Endothelial cell of umbilical vein (primary cell): ENCODE results near the gene SSTR5. TPM values are rescaled to one million over a fixed set of nuclear protein-coding genes. Genes with fewer than 3 reads are reported as not detected.

Source experiments
- BruUV-seq: library from RNA; stranded (reverse); fragments of 400-500 nt; replicated peaks from 2 replicates; lab custom pipeline; 2021; lab: Mats Ljungman, UMichigan
- CTCF ChIA-PET: fragments of 300-600, 350-600 bp; sonication (Branson Sonifier 250); formaldehyde crosslinking; loops from one replicate; lab custom pipeline; 2021; ENCODE audit warnings: antibody characterized with exemption, inconsistent platforms; lab: Charles Lee
- POLR2A ChIA-PET: fragments of 300-600, 350-600 bp; sonication (Branson Sonifier 250); formaldehyde crosslinking; loops from one replicate; lab custom pipeline; 2021; ENCODE audit warnings: antibody characterized with exemption, inconsistent platforms; lab: Charles Lee
- DNase-seq: peaks from one replicate; pipeline ENCODE4 v3.0.0-alpha.2; 2011; ENCODE audit warnings: low read depth, low spot score
- FAIRE-seq: peaks from 2 replicates; lab custom pipeline; 2011; peaks lifted over from hg19 to GRCh38; lab: Jason Lieb, UNC
- H2AFZ ChIP-seq: 2 replicates; pipeline ENCODE4 v1.6.0; 2012; ENCODE audit warnings: low read depth, low read length, control low read depth, inconsistent platforms
- H3K27ac ChIP-seq: 2 replicates; pipeline ENCODE4 v1.5.1; 2011; ENCODE audit warnings: low read depth, mild to moderate bottlenecking, control low read depth, low read length, moderate library complexity; ENCODE audit not compliant: insufficient read depth
- H3K27me3 ChIP-seq, 2 experiments: 2 replicates each; pipeline versions ENCODE4 v1.6.0 to v1.6.1; 2011; ENCODE audit warnings: low read length in 2 of 2, mixed read lengths in 1 of 2; ENCODE audit not compliant: control insufficient read depth in 2 of 2, insufficient read depth in 2 of 2
- H3K36me3 ChIP-seq, 2 experiments: 2 replicates in 1 of 2; 3 replicates in 1 of 2; pipeline ENCODE4 v1.5.1; 2011; ENCODE audit warnings: low read length in 2 of 2, mild to moderate bottlenecking in 1 of 2, moderate library complexity in 1 of 2; ENCODE audit not compliant: control insufficient read depth in 2 of 2, insufficient read depth in 2 of 2; ENCODE audit errors: extremely low read depth in 1 of 2
- H3K4me1 ChIP-seq: 3 replicates; pipeline ENCODE4 v1.5.1; 2011; ENCODE audit warnings: mild to moderate bottlenecking, low read length; ENCODE audit not compliant: control insufficient read depth, insufficient read depth; ENCODE audit errors: extremely low read depth
- H3K4me2 ChIP-seq: 2 replicates; pipeline ENCODE4 v1.6.1; 2011; ENCODE audit warnings: low read length, control low read depth, mixed read lengths; ENCODE audit not compliant: insufficient read depth
- H3K4me3 ChIP-seq, 3 experiments: fragments of 200-600 bp in 1 of 3; sonication (generic), shearing (Covaris generic) in 1 of 3; replicated peaks in 1 of 3; 2 replicates each; pipeline ENCODE4 v1.5.1; 2011 to 2016; ENCODE audit warnings: control low read depth in 3 of 3, low read length in 3 of 3, mild to moderate bottlenecking in 2 of 3, inconsistent platforms in 1 of 3, low read depth in 1 of 3, moderate library complexity in 1 of 3; ENCODE audit not compliant: insufficient read depth in 1 of 3
- H3K79me2 ChIP-seq: 2 replicates; pipeline ENCODE4 v1.6.0; 2012; ENCODE audit warnings: low read length, inconsistent platforms; ENCODE audit not compliant: control insufficient read depth, insufficient read depth
- H3K9ac ChIP-seq: replicated peaks from 2 replicates; pipeline ENCODE3; 2011; ENCODE audit warnings: low read length, control low read depth; ENCODE audit not compliant: insufficient read depth; ENCODE audit errors: extremely low read depth
- H3K9me1 ChIP-seq: replicated peaks from 3 replicates; pipeline ENCODE4 v1.6.0; 2011; ENCODE audit warnings: mild to moderate bottlenecking, low read length; ENCODE audit not compliant: control insufficient read depth, insufficient read depth; ENCODE audit errors: extremely low read depth
- H3K9me3 ChIP-seq: replicated peaks from 2 replicates; pipeline ENCODE4 v1.5.1; 2012; ENCODE audit warnings: low read length, inconsistent platforms; ENCODE audit not compliant: control insufficient read depth, insufficient read depth
- H4K20me1 ChIP-seq: replicated peaks from 2 replicates; pipeline ENCODE3; 2011; ENCODE audit warnings: mild to moderate bottlenecking, low read length; ENCODE audit not compliant: control insufficient read depth, insufficient read depth; ENCODE audit errors: extremely low read depth
- MYC ChIP-seq: IDR thresholded peaks from one replicate; pipeline ENCODE4 v1.6.1; 2011; ENCODE audit warnings: mild to moderate bottlenecking, low read depth, low read length
- POLR2AphosphoS5 ChIP-seq: IDR thresholded peaks from 2 replicates; pipeline ENCODE4 v1.6.1; 2012; ENCODE audit warnings: low read depth, mild to moderate bottlenecking, control low read depth, low read length, moderate library complexity; ENCODE audit not compliant: insufficient read depth
- dilution Hi-C: fragments of 300-500 bp; cut with MboI; formaldehyde crosslinking; loops from one replicate; pipeline ENCODE4 v1.15.0; 2019; ENCODE audit warnings: low sequenced_read_pairs; ENCODE audit not compliant: extremely low pct_ligation_motif_present
- intact Hi-C: fragments of 100-400 bp; cut with micrococcal nuclease; formaldehyde crosslinking; loops from one replicate; pipeline ENCODE4 v1.10.0; 2022
- polyA plus RNA-seq, 4 experiments: library from polyadenylated mRNA; depleted of rRNA in 3 of 4; stranded (reverse) in 3 of 4; unstranded in 1 of 4; fragments of >200 nt; gene quantifications; 2 replicates each; pipeline versions ENCODE4 v1.2.1 to v1.2.3, GENCODE V29; 2011 to 2012; ENCODE audit warnings: missing spikeins in 1 of 4
- total RNA-seq: library from RNA; stranded (reverse); gene quantifications from 2 replicates; pipeline ENCODE4 v1.2.3, GENCODE V29; 2021

SSTR5 gene
- total and polyA plus RNA-seq, 2 donors (not counting 3 experiments of a cell fraction or from before 2014, with no cell fraction given), result 0.24 to 0.52 TPM

- no peak overlapping the region for H2AFZ ChIP-seq
- FAIRE-seq (no peak), DNase-seq (no peak)
- intact Hi-C loops (no loop called here), dilution Hi-C loops (no loop called here)
- H3K4me2 ChIP-seq, result no peak overlapping the region
- H3K4me1 ChIP-seq, result no peaks in the 10 kb centered on the region
- no peaks in the 10 kb centered on the region for H4K20me1 ChIP-seq
- no peaks in the 10 kb centered on the region for H3K9me1 ChIP-seq
- no peak for TF ChIP-seq POLR2AphosphoS5
- no peak overlapping the region for H3K27ac ChIP-seq
- CTCF ChIA-PET, result interaction anchor here (5.1 kb wide), 1 partner anchor 10 kb away, joined by 57 read pairs; no protein-coding TSS in a partner anchor
- H3K27me3 ChIP-seq, result no peaks in the 10 kb centered on the region
- BruUV-seq, result no TSS peak
- no peak overlapping the region for H3K4me3 ChIP-seq
- no peaks in the 10 kb centered on the region for H3K36me3 ChIP-seq
- no peak overlapping the region for H3K9ac ChIP-seq
- H3K79me2 ChIP-seq, result no peaks in the 10 kb centered on the region
- POLR2A ChIA-PET, result no interaction called here
- H3K9me3 ChIP-seq, result no peaks in the 10 kb centered on the region
Observed at GRCh38 chr16:1059310-1059709, 13.2 kb upstream of the SSTR5 start.

GRCh38 chr16:1060416-1061340, 11.9 kb upstream of the SSTR5 start:
- peaks cover 2 to 4% of the 10 kb centered on the region in 2 experiments for H3K27me3 ChIP-seq
- no peak overlapping the region for H3K27ac ChIP-seq
- no TSS peak for BruUV-seq
- DNase-seq (no peak), FAIRE-seq (no peak)
- H3K9me3 ChIP-seq, result no peaks in the 10 kb centered on the region
- H4K20me1 ChIP-seq, result no peaks in the 10 kb centered on the region
- intact Hi-C loops, result no loop called here
- H3K4me1 ChIP-seq, result no peaks in the 10 kb centered on the region
- no peak for TF ChIP-seq MYC
- H2AFZ ChIP-seq, result no peak overlapping the region
- no peak overlapping the region for H3K4me3 ChIP-seq
- POLR2A ChIA-PET, result no interaction called here
- H3K4me2 ChIP-seq, result no peak overlapping the region
- no peaks in the 10 kb centered on the region for H3K36me3 ChIP-seq
- H3K79me2 ChIP-seq, result no peaks in the 10 kb centered on the region
- H3K9ac ChIP-seq, result no peak overlapping the region
- dilution Hi-C loops, result no loop called here
- CTCF ChIA-PET, result interaction anchor here (5.1 kb wide), 1 partner anchor 8 kb away, joined by 57 read pairs; no protein-coding TSS in a partner anchor
- H3K9me1 ChIP-seq, result no peaks in the 10 kb centered on the region
